Fibroblast of lung (primary cell): ENCODE results near the gene SOX9. TPM values are rescaled to one million over a fixed set of nuclear protein-coding genes. Genes with fewer than 3 reads are reported as not detected.

Experiments used
- DNase-seq, 2 donors: peaks; one replicate each; pipeline versions ENCODE4 v3.0.0 to v3.0.0-alpha.2; 2010; ENCODE audit warnings: low read depth in 2 of 2
- H2AFZ ChIP-seq: 2 replicates; pipeline ENCODE4 v1.5.1; 2012; ENCODE audit warnings: low read length, control low read depth, inconsistent platforms
- H3K27ac ChIP-seq: 2 replicates; pipeline ENCODE4 v1.5.1; 2011; ENCODE audit warnings: low read length, control low read depth; ENCODE audit not compliant: insufficient read depth
- H3K27me3 ChIP-seq: 2 replicates; pipeline ENCODE4 v1.5.1; 2011; ENCODE audit warnings: mild to moderate bottlenecking, low read length; ENCODE audit not compliant: control insufficient read depth, insufficient read depth
- H3K36me3 ChIP-seq: 2 replicates; pipeline ENCODE4 v1.5.1; 2011; ENCODE audit warnings: low read length; ENCODE audit not compliant: control insufficient read depth, insufficient read depth
- H3K4me1 ChIP-seq: 2 replicates; pipeline ENCODE4 v1.5.1; 2011; ENCODE audit warnings: low read length; ENCODE audit not compliant: control insufficient read depth, insufficient read depth; ENCODE audit errors: extremely low read depth
- H3K4me2 ChIP-seq: 2 replicates; pipeline ENCODE4 v1.5.1; 2011; ENCODE audit warnings: low read length, control low read depth; ENCODE audit not compliant: insufficient read depth; ENCODE audit errors: extremely low read depth
- H3K4me3 ChIP-seq, 4 experiments: fragments of 200-600 bp in 1 of 4; sonication (generic) in 1 of 4; replicated peaks in 1 of 4; 2 replicates each; pipeline ENCODE4 v1.5.1; 2011 to 2016; ENCODE audit warnings: low read length in 4 of 4, low read depth in 3 of 4, mild to moderate bottlenecking in 3 of 4, control low read depth in 2 of 4, inconsistent platforms in 1 of 4, mixed read lengths in 1 of 4; ENCODE audit not compliant: insufficient read depth in 1 of 4; ENCODE audit errors: control extremely low read depth in 1 of 4
- H3K79me2 ChIP-seq: 2 replicates; pipeline ENCODE4 v1.5.1; 2012; ENCODE audit warnings: mild to moderate bottlenecking, low read length, inconsistent platforms; ENCODE audit not compliant: control insufficient read depth, insufficient read depth
- H3K9ac ChIP-seq: 2 replicates; pipeline ENCODE4 v1.5.1; 2011; ENCODE audit warnings: mild to moderate bottlenecking, low read length, control low read depth; ENCODE audit not compliant: insufficient read depth
- H3K9me3 ChIP-seq: 2 replicates; pipeline ENCODE4 v1.5.1; 2012; ENCODE audit warnings: low read depth, low read length; ENCODE audit not compliant: control insufficient read depth, insufficient read depth
- H4K20me1 ChIP-seq: 2 replicates; pipeline ENCODE4 v1.5.1; 2011; ENCODE audit warnings: low read length; ENCODE audit not compliant: control insufficient read depth, insufficient read depth; ENCODE audit errors: extremely low read depth
- CTCF ChIP-seq, 2 donors: IDR thresholded peaks in 1 of 2; conservative IDR thresholded peaks in 1 of 2; 1 replicate in 1 of 2; 2 replicates in 1 of 2; pipeline ENCODE4 v1.5.1; 2011 to 2012; ENCODE audit warnings: low read length in 2 of 2, control low read depth in 1 of 2, inconsistent platforms in 1 of 2, low read depth in 1 of 2, mild to moderate bottlenecking in 1 of 2
- EZH2 ChIP-seq: IDR thresholded peaks from 2 replicates; pipeline ENCODE4 v1.5.1; 2012; ENCODE audit warnings: low read length, control low read depth, mild to moderate bottlenecking; ENCODE audit errors: missing control alignments
- polyA plus RNA-seq, 2 donors: library from polyadenylated mRNA; depleted of rRNA in 1 of 2; stranded (reverse) in 1 of 2; unstranded in 1 of 2; fragments of >200 nt; gene quantifications; 2 replicates each; pipeline ENCODE4 v1.2.1, GENCODE V29; 2011 to 2012; ENCODE audit warnings: missing spikeins in 1 of 2
- total RNA-seq: library from RNA; depleted of rRNA; stranded (reverse); fragments of >200 nt; gene quantifications from 2 replicates; pipeline ENCODE4 v1.2.1, GENCODE V29; 2014

The SOX9 gene
- total and polyA plus RNA-seq, 2 donors (not counting 1 experiment from before 2014, with no cell fraction given): 3.1 to 5.4 TPM

GRCh38 chr17:72173499-72174116 lies 52.8 kb downstream of the SOX9 start:
- Histone ChIP-seq H3K36me3 (no peaks in the 10 kb centered on the region), H2AFZ (no peak overlapping the region), H3K9me3 (no peaks in the 10 kb centered on the region), H3K4me3 (no peak overlapping the region), H4K20me1 (no peaks in the 10 kb centered on the region), H3K4me2 (no peak overlapping the region), H3K4me1 (no peaks in the 10 kb centered on the region), H3K27ac (no peak overlapping the region), H3K79me2 (no peaks in the 10 kb centered on the region), H3K9ac (no peak overlapping the region), H3K27me3 (no peaks in the 10 kb centered on the region)
- peak in 1 of 2 donors; percentile 31 for DNase-seq
- TF ChIP-seq CTCF (conservative IDR thresholded peaks at IDR 0.05 in 1 of 2, IDR thresholded peaks at IDR 0.05 in 1 of 2; ENCODE audit: low read depth in 1 of 2, low read length in 2 of 2) (no peak), EZH2 (no peak)

GRCh38 chr17:72175263-72175662 lies 54.4 kb downstream of the SOX9 start:
- no peaks in the 10 kb centered on the region for H3K4me1 ChIP-seq
- H3K9me3 ChIP-seq: no peaks in the 10 kb centered on the region
- DNase-seq: no peak
- TF ChIP-seq EZH2 (no peak), CTCF (conservative IDR thresholded peaks at IDR 0.05 in 1 of 2, IDR thresholded peaks at IDR 0.05 in 1 of 2; ENCODE audit: low read depth in 1 of 2, low read length in 2 of 2) (no peak)
- H3K9ac ChIP-seq: no peak overlapping the region
- H3K79me2 ChIP-seq: no peaks in the 10 kb centered on the region
- no peaks in the 10 kb centered on the region for H4K20me1 ChIP-seq
- H3K4me3 ChIP-seq: no peak overlapping the region
- no peak overlapping the region for H3K4me2 ChIP-seq
- H3K36me3 ChIP-seq: no peaks in the 10 kb centered on the region
- no peaks in the 10 kb centered on the region for H3K27me3 ChIP-seq
- no peak overlapping the region for H2AFZ ChIP-seq
- H3K27ac ChIP-seq: no peak overlapping the region
